Thoracic aorta (tissue), 2 donors: ENCODE results near the gene HOXC5. TPM values are rescaled to one million over a fixed set of nuclear protein-coding genes. Genes with fewer than 3 reads are reported as not detected.

ENCODE experiments used
- ATAC-seq: fragments of 150-250 bp; one replicate; pipeline ENCODE4 v1.8.0; 2017; ENCODE audit warnings: low read depth; ENCODE audit not compliant: insufficient number of reproducible peaks, low FRiP score
- DNase-seq: peaks from one replicate; pipeline ENCODE4 v3.0.0-alpha.2; 2020; ENCODE audit warnings: low spot score
- H3K27ac ChIP-seq, 2 donors: fragments of 200-600 bp; sonication (generic); 1 replicate in 1 of 2; 2 replicates in 1 of 2; pipeline ENCODE4 v1.5.1; 2016; ENCODE audit warnings: mild to moderate bottlenecking in 2 of 2, moderate library complexity in 2 of 2
- H3K27me3 ChIP-seq: fragments of 200-600 bp; sonication (generic); replicated peaks from 2 replicates; pipeline ENCODE4 v1.6.0; 2016; ENCODE audit warnings: mild to moderate bottlenecking; ENCODE audit not compliant: insufficient read depth
- H3K36me3 ChIP-seq: fragments of 200-600 bp; sonication (generic); one replicate; pipeline ENCODE4 v1.5.1; 2016
- H3K4me1 ChIP-seq, 2 donors: fragments of 200-600 bp; sonication (generic); 1 replicate in 1 of 2; 2 replicates in 1 of 2; pipeline versions ENCODE4 v1.5.1 to v1.6.0; 2016; ENCODE audit warnings: low read depth in 2 of 2, mild to moderate bottlenecking in 1 of 2; ENCODE audit not compliant: control insufficient read depth in 1 of 2
- H3K4me3 ChIP-seq: fragments of 200-600 bp; sonication (generic); 2 replicates; pipeline ENCODE4 v1.5.1; 2016; ENCODE audit warnings: mild to moderate bottlenecking
- H3K9me3 ChIP-seq: fragments of 200-600 bp; sonication (generic); 2 replicates; pipeline ENCODE4 v1.5.1; 2016
- total RNA-seq, 2 donors: library from RNA; depleted of rRNA; stranded (reverse); fragments of >200 nt; gene quantifications; one replicate each; pipeline versions ENCODE4 v1.1.0 to v1.2.3, GENCODE V29; 2016
- TF ChIP-seq, protein P1 (sequence below): fragments of 200-600 bp; sonication (generic); IDR thresholded peaks from one replicate; pipeline ENCODE4 v1.5.1; 2019; ENCODE audit warnings: antibody characterized with exemption

Gene HOXC5
- total RNA-seq, 2 donors from 2014 or later = 1.8 TPM; not detected in 1

- TF ChIP-seq, protein P1, sequence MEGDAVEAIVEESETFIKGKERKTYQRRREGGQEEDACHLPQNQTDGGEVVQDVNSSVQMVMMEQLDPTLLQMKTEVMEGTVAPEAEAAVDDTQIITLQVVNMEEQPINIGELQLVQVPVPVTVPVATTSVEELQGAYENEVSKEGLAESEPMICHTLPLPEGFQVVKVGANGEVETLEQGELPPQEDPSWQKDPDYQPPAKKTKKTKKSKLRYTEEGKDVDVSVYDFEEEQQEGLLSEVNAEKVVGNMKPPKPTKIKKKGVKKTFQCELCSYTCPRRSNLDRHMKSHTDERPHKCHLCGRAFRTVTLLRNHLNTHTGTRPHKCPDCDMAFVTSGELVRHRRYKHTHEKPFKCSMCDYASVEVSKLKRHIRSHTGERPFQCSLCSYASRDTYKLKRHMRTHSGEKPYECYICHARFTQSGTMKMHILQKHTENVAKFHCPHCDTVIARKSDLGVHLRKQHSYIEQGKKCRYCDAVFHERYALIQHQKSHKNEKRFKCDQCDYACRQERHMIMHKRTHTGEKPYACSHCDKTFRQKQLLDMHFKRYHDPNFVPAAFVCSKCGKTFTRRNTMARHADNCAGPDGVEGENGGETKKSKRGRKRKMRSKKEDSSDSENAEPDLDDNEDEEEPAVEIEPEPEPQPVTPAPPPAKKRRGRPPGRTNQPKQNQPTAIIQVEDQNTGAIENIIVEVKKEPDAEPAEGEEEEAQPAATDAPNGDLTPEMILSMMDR = no peak
- Histone ChIP-seq H3K27ac (no peak overlapping the region), H3K36me3 (no peaks in the 10 kb centered on the region), H3K4me1 (peaks cover 12 to 23% of the 10 kb centered on the region in 2 donors), H3K4me3 (no peak overlapping the region), H3K9me3 (no peaks in the 10 kb centered on the region), H3K27me3 (peaks cover 25% of the 10 kb centered on the region)
- ATAC-seq = no peak
- no peak for DNase-seq
These were observed 29.9 kb upstream of the HOXC5 start for GRCh38 chr12:54002915-54003389.

DNA sequence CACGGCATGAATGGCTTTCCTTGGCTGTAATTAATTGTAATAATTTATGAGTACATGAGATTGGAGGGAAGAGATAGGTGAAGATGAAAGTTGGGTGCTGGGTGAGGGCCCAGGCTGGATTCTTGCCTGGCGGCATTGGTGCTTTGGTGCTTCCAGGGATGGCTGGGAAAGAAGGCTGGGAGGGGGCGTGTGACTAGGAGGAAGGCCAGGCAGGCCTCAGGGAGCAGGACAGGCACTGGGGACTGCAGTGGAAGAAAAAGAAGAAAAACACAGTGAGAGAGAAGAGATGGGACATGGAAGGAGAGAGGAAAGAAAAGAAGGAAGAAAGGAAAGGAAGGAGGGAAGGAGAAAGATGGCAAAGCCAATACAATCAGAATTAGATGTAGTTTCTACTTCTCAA is 29.2 kb upstream of the HOXC5 start:
- Histone ChIP-seq H3K9me3 (no peaks in the 10 kb centered on the region), H3K4me3 (no peak overlapping the region), H3K4me1 (peaks cover 12 to 23% of the 10 kb centered on the region in 2 donors), H3K36me3 (no peaks in the 10 kb centered on the region), H3K27ac (no peak overlapping the region), H3K27me3 (peaks cover 25% of the 10 kb centered on the region)
- TF ChIP-seq, protein P1 = no peak
- ATAC-seq (no peak), DNase-seq (no peak)

- H3K4me1 ChIP-seq = peaks cover 12 to 24% of the 10 kb centered on the region in 2 donors
- H3K27ac ChIP-seq = no peak overlapping the region
- H3K36me3 ChIP-seq = no peaks in the 10 kb centered on the region
- H3K9me3 ChIP-seq = no peaks in the 10 kb centered on the region
- ATAC-seq = no peak
- DNase-seq = no peak
- peaks cover 25% of the 10 kb centered on the region for H3K27me3 ChIP-seq
- H3K4me3 ChIP-seq = no peak overlapping the region
- TF ChIP-seq, protein P1 = no peak
These were observed 28.6 kb upstream of the HOXC5 start for GRCh38 chr12:54004063-54004840.

- DNase-seq (no peak), ATAC-seq (no peak)
- Histone ChIP-seq H3K4me1 (peaks cover 10 to 23% of the 10 kb centered on the region in 2 donors), H3K9me3 (no peaks in the 10 kb centered on the region), H3K4me3 (no peak overlapping the region), H3K27ac (no peak overlapping the region), H3K36me3 (no peaks in the 10 kb centered on the region), H3K27me3 (peaks cover 19% of the 10 kb centered on the region)
- TF ChIP-seq, protein P1 = no peak
These were observed 27.9 kb upstream of the HOXC5 start for GRCh38 chr12:54004841-54005530.

- H3K4me3 ChIP-seq = no peak overlapping the region
- ATAC-seq (no peak), DNase-seq (no peak)
- no peaks in the 10 kb centered on the region for H3K36me3 ChIP-seq
- TF ChIP-seq, protein P1 = no peak
- H3K4me1 ChIP-seq = peaks cover 5 to 18% of the 10 kb centered on the region in 2 donors
- H3K9me3 ChIP-seq = no peaks in the 10 kb centered on the region
- peaks cover 14% of the 10 kb centered on the region for H3K27me3 ChIP-seq
- H3K27ac ChIP-seq = no peak overlapping the region
These were observed 27.4 kb upstream of the HOXC5 start for GRCh38 chr12:54005531-54005852.
